A673 (cell line): Measurements from ENCODE around the gene RNASET2. TPM values are rescaled to one million over a fixed set of nuclear protein-coding genes. Genes with fewer than 3 reads are reported as not detected.

Experiments used
- BruUV-seq: library from RNA; stranded (reverse); fragments of 400-500 nt; replicated peaks from 2 replicates; lab custom pipeline; 2021; lab: Mats Ljungman, UMichigan
- CTCF ChIA-PET: fragments of 300-600 bp; sonication (Branson Sonifier 250); formaldehyde crosslinking; loops from one replicate; lab custom pipeline; 2022; ENCODE audit warnings: antibody characterized with exemption; lab: Charles Lee
- POLR2A ChIA-PET: fragments of 300-600 bp; sonication (Branson Sonifier 250); formaldehyde crosslinking; loops from one replicate; lab custom pipeline; 2022; ENCODE audit warnings: antibody characterized with exemption; ENCODE audit not compliant: low non-redundant PET; lab: Charles Lee
- DNase-seq: peaks from one replicate; pipeline ENCODE4 v3.0.0-alpha.2; 2015; ENCODE audit warnings: low spot score
- H3K27ac ChIP-seq: fragments of 200-600 bp; sonication (generic); 2 replicates; pipeline ENCODE4 v1.5.1; 2016; ENCODE audit warnings: mixed run types, low read depth, mild to moderate bottlenecking, mixed read lengths, antibody characterized with exemption, low read length; ENCODE audit not compliant: poor library complexity, severe bottlenecking
- H3K27me3 ChIP-seq: fragments of 200-600 bp; sonication (generic); replicated peaks from 2 replicates; pipeline ENCODE4 v1.6.1; 2017; ENCODE audit warnings: mixed run types, low read depth, mild to moderate bottlenecking, mixed read lengths, antibody characterized with exemption, low read length; ENCODE audit not compliant: insufficient read depth, poor library complexity
- H3K36me3 ChIP-seq: fragments of 200-600 bp; sonication (generic); 2 replicates; pipeline ENCODE4 v1.6.1; 2016; ENCODE audit warnings: mixed run types, mild to moderate bottlenecking, mixed read lengths, antibody characterized with exemption, low read length; ENCODE audit not compliant: insufficient read depth, poor library complexity, severe bottlenecking
- H3K4me1 ChIP-seq: fragments of 200-600 bp; sonication (generic); 2 replicates; pipeline ENCODE4 v1.6.1; 2017; ENCODE audit warnings: mixed run types, mild to moderate bottlenecking, mixed read lengths, antibody characterized with exemption, low read length; ENCODE audit not compliant: insufficient read depth, poor library complexity, severe bottlenecking
- H3K4me3 ChIP-seq: fragments of 200-600 bp; sonication (generic); 2 replicates; pipeline ENCODE4 v1.5.1; 2016; ENCODE audit warnings: low read depth, mixed run types, mild to moderate bottlenecking, mixed read lengths, low read length; ENCODE audit not compliant: poor library complexity, severe bottlenecking
- H3K9me3 ChIP-seq: fragments of 200-600 bp; sonication (generic); 2 replicates; pipeline ENCODE4 v1.6.1; 2016; ENCODE audit warnings: mixed run types, low read depth, mild to moderate bottlenecking, mixed read lengths, antibody characterized with exemption, low read length; ENCODE audit not compliant: poor library complexity, severe bottlenecking
- EZH2 ChIP-seq: fragments of 200-600 bp; sonication (generic); IDR thresholded peaks from 2 replicates; pipeline ENCODE4 v1.6.1; 2017; ENCODE audit warnings: borderline replicate concordance, low read depth, mild to moderate bottlenecking, mixed read lengths, antibody characterized with exemption, low read length; ENCODE audit not compliant: poor library complexity, severe bottlenecking
- intact Hi-C: fragments of 100-400 bp; cut with micrococcal nuclease; formaldehyde crosslinking; loops from one replicate; pipeline ENCODE4 v1.10.0; 2022; ENCODE audit not compliant: unreplicated experiment
- total RNA-seq: library from RNA; stranded (reverse); gene quantifications from 2 replicates; pipeline ENCODE4 v1.2.3, GENCODE V29; 2021
- TF ChIP-seq, protein P1 (sequence below): fragments of 300-800, 200-600 bp; sonication (generic); conservative IDR thresholded peaks from 2 replicates; pipeline ENCODE4 v1.5.1; 2017; ENCODE audit warnings: low read depth, mild to moderate bottlenecking, antibody characterized with exemption, low read length, moderate library complexity, mixed read lengths

The RNASET2 gene
- total RNA-seq, 1 experiment from 2014 or later = 5.7 TPM

DNA sequence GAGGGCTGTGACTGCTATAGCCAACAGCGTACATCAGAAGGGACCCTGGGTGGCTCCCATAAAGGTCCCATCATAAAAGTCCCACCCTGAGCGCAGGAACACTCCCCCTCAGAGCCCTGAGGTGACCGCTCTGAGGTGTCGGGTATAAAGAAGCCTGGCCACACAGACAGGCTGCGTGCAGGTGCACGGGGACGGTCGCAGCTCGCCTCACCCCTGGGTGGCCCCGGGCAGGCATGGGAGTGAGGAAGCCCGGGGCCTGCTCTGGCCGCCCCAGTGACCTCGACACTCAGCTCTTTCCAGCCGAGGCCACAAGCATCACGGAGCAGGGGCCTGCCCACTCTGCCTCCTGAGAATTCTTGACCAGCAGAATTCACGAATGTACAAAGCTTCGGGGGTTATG lies 14.4 kb upstream of the RNASET2 start:
- CTCF ChIA-PET = no interaction called here
- no peaks in the 10 kb centered on the region for H3K4me1 ChIP-seq
- POLR2A ChIA-PET = no interaction called here
- DNase-seq = no peak
- BruUV-seq = no TSS peak
- H3K4me3 ChIP-seq = no peak overlapping the region
- H3K36me3 ChIP-seq = no peaks in the 10 kb centered on the region
- TF ChIP-seq, protein P1, sequence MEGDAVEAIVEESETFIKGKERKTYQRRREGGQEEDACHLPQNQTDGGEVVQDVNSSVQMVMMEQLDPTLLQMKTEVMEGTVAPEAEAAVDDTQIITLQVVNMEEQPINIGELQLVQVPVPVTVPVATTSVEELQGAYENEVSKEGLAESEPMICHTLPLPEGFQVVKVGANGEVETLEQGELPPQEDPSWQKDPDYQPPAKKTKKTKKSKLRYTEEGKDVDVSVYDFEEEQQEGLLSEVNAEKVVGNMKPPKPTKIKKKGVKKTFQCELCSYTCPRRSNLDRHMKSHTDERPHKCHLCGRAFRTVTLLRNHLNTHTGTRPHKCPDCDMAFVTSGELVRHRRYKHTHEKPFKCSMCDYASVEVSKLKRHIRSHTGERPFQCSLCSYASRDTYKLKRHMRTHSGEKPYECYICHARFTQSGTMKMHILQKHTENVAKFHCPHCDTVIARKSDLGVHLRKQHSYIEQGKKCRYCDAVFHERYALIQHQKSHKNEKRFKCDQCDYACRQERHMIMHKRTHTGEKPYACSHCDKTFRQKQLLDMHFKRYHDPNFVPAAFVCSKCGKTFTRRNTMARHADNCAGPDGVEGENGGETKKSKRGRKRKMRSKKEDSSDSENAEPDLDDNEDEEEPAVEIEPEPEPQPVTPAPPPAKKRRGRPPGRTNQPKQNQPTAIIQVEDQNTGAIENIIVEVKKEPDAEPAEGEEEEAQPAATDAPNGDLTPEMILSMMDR = no peak
- TF ChIP-seq EZH2 = no peak
- H3K27ac ChIP-seq = no peak overlapping the region
- H3K27me3 ChIP-seq = no peaks in the 10 kb centered on the region
- intact Hi-C loops = no loop called here
- H3K9me3 ChIP-seq = peaks cover 6% of the 10 kb centered on the region

DNA sequence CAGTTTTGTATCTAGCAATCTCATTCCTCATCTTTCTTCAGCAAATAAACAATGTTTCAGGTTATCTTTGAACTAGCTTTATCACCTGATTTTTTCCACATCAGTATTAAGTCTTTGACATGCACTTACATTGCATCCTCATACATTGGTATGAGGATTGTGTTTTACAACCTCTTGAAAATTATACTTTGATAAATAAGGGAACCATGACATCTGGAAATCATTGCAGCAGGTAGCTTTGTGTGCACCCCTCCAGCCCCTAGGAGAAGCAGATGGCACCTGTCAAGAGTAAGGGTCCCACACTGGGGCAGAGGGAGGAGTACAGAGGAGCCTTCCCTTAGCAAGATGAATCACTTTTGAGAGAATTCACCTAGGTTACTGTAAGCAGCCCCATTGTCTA lies 13.7 kb upstream of the RNASET2 start:
- H3K36me3 ChIP-seq = no peaks in the 10 kb centered on the region

DNA sequence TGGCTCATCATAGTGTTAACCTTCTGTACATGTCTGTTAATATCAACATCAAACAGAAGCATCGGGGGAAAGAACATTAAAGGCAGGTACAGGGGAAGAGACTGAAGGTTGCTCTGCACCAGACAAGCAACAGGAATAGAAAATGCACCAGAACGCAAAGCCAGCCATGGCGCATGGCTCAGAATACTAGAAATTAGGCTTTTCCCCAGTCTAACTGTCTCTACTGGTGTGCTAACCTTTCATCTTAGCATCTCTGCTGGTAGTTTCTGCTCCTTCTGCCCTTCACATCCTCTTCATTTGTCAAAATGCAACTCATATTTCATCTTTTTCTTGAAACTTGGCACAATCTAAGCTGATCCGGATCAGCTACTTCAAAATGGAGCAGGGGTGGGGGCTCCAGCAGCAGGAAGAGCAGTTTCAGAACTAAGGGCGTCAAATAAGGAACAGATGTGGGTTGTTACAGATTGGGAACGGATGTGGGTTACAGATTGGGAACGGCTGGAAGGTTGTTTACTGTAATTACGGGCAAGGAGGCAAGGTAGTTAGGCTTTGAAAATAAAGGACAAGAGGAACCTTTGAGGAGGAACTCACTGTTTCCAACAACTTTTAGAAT lies 13.1 kb upstream of the RNASET2 start:
- no peak overlapping the region for H3K27ac ChIP-seq
- intact Hi-C loops = no loop called here
- no TSS peak for BruUV-seq

More for the DNA sequence above, 13.7 kb upstream of the RNASET2 start:
- ChIA-PET POLR2A (no interaction called here), CTCF (no interaction called here)
- no TSS peak for BruUV-seq
- peaks cover 6% of the 10 kb centered on the region for H3K9me3 ChIP-seq
- no peak for DNase-seq
- TF ChIP-seq EZH2 = no peak
- TF ChIP-seq, protein P1 = no peak
- H3K27me3 ChIP-seq = no peaks in the 10 kb centered on the region
- intact Hi-C loops = no loop called here
- no peaks in the 10 kb centered on the region for H3K4me1 ChIP-seq
- no peak overlapping the region for H3K27ac ChIP-seq
- H3K4me3 ChIP-seq = no peak overlapping the region

More for the DNA sequence above, 13.1 kb upstream of the RNASET2 start:
- DNase-seq = no peak
- H3K4me3 ChIP-seq = no peak overlapping the region
- peaks cover 6% of the 10 kb centered on the region for H3K9me3 ChIP-seq
- no peak for TF ChIP-seq EZH2
- TF ChIP-seq, protein P1 = no peak
- ChIA-PET POLR2A (no interaction called here), CTCF (no interaction called here)
- no peaks in the 10 kb centered on the region for H3K27me3 ChIP-seq
- H3K36me3 ChIP-seq = no peaks in the 10 kb centered on the region
- H3K4me1 ChIP-seq = no peaks in the 10 kb centered on the region
